HG03469 (cell line): ENCODE measurements around the gene ARHGAP31.

Experiments
- ATAC-seq: cut with Tn5 transposase; IDR thresholded peaks from one replicate; pipeline ENCODE4 v1.9.1; 2021; ENCODE audit warnings: mild to moderate bottlenecking, moderate library complexity, moderate number of reproducible peaks; ENCODE audit not compliant: unreplicated experiment

ARHGAP31 gene

DNA sequence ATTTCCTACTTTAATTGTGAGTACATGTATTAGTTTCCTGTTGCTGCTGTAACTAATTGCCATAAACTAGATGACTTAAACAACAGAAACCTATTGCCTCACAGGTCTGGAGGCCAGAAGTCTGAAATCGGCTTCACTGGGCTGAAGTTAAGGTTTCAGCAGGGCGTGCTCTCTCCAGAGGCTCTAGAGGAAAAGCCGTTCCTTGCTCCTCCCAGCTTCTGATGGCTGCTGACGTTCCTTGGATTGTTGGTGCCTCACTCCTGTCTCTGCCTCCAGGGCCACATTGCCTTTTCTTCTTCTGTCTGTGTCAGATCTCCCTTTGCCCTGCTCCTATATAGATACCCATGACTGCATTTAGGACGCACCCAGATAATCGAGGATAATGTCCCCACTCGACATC is 80.9 kb downstream of the ARHGAP31 start:
- no peak for ATAC-seq

DNA sequence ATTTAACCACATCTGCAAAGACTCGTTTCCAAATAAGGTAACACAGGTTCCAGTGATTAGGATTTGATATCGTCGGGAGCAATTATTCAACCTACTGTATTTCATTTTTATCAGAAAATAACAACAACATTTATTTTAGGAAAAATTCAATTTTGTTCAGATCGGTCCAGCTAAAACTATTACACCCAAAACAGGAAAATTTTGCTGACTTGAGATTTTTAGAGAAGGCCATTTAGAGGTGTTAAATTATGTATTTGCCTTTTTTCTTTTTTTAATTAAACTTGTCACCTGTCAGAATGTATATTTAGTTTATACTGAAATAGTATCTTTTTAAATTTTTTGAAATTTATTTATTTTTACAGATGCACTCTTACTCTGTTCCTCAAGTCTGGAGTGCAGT is 81.3 kb downstream of the ARHGAP31 start:
- no peak for ATAC-seq

DNA sequence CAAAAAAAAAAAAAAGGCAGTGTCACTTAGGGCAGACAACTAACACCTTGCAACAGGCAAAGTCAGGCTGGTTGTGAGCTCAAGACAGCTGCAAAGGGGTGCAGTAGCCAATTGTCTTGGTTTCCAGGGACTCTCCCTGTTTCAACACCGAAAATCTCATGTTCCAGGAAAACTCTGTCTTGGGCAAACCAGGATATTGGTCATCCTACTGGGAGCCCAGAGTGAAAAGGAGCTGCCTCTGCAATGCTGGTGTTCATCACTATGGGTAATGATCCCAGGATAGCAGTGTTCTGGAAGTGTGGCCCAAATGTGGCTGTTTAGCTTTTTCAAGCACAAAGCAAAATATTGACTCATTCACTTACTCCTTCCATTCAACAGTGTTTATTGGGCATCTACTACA is 82.6 kb downstream of the ARHGAP31 start:
- ATAC-seq, result no peak

DNA sequence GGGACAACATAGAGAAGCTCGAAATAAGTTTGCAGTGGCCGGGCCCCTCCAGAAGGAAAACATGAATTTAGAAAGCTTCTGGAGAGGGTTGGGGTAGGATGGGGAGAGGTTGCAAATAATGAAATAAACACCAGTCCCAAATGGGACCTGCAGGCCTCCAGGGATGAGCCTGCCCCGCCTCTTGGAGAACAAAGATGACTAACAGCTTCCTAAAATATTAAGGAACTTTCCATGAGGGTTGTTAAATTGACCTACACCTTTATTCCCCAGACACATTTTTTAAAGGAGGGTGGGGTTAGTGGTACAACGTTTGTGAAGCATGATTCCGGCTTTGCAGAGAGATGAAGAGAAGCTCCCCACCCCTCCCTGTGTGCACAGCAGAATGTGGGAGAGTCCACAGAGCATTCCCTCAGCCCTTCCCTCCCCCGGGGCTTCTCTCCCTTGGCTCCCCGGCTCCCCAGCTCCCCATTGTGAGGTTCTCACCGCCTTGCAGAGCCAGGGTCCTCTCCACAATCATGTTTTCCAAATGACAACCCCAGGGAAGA is 84.1 kb downstream of the ARHGAP31 start:
- no peak for ATAC-seq

DNA sequence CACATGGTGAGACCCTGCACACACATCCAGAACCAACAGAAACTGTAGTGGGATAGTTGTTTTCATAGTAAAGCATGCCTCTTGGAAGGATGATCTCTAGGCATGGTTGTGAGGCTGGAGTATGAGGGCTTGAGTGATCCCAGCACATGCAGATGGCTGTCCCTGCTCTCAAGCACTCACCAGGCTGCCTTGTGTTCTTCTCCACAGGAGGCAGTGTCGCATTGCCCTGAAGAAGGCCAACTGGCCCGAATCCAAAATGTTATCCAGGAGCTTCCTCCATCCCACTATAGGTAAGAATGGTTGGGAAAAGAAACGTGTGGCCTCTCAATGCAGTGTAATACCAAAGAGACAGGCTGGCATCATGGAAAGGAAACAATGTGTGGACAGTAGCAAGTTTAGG is 86.5 kb downstream of the ARHGAP31 start:
- ATAC-seq, result no peak

DNA sequence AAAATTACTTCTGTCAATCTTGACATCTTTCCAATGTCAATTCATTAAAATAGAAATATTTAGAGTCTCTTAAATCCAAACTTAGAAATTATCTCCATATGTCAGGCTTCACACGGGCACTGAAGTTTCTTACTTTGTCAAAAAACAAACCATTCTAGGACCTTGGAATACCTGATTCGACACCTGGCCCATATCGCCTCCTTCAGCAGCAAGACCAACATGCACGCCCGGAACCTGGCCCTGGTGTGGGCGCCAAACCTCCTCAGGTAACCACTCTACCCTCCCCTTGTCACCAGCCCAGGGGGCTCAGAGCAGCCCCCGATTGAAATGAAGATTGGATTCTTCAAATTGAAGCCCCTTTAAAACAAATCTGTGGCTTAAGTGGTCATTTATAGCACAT is 88.0 kb downstream of the ARHGAP31 start:
- ATAC-seq, result no peak

DNA sequence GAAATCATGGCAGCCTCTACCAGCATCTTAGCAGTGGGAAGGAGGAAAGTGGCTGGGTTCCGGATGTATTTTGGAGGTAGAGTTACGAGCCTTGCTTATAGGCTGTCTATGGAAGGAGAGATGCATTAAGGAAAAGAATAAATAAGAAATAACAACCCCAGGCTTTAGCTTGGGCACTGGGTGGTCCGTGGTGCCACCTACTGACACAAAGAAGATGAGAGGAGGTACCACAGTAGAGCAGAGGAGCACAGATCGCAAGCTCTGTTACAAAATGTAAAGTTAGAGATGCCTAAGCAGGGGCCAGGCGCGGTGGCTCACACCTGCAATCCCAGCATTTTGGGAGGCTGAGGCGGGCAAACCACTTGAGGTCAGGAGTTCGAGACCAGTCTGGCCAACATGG is 94.4 kb downstream of the ARHGAP31 start:
- no peak for ATAC-seq

DNA sequence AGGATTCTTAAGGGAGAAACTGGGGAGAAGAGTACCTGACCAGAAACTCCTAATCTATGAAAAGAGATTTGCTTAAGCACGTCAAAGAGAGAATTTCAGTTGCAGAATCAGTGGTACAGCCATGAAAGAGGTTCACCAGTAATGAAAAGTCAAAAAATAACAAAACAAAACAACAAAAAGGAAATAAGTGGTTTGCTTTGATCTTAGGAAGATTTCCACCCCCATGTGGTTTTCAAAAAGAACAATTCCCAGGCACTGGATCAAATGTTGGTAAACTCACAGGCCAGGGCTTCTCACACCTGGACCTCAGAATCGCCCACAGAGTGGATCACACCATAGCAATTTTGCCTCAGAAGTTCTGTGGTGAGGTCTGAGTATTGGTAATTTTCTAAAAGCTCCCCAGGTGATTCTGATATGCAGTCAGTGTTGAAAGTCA is 101.8 kb downstream of the ARHGAP31 start:
- ATAC-seq, result peak; percentile 54

DNA sequence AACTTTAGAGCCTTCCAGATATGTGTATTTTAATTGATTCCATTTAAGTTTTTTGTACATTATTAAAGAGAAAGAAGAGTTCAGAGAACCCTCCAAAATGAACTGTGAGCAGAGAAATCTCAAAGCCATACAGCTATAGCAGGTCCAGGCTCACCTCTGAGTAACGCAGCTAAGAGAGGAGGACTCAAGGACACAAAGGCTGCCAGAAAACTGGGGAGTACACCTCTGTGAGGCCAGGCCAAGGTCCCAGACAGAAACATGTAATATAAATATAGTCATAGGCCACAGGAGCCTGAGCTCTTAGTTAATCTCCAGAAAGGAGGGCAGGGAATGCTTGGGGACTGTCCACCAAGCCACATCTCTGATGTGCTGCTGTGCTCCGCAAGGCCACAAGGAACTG is 102.7 kb downstream of the ARHGAP31 start:
- ATAC-seq, result no peak

DNA sequence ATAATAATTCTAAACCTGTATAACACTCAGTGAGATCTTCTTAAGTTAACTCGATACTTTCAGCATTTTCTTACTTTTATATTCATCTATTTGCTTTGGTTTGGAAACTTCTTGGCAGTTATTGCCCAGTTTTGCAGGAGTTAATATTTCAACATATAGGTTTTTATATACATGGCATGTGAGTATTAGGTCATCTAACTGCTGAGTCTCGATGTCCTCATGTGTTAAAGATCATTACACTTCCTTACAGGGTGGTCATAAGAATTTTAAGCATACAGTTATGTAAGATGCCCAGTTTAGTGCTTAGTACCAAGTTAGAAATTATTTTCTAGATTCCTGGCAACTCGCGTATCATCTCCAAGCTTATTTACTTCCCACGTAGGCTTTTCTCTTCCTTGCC is 106.3 kb downstream of the ARHGAP31 start:
- no peak for ATAC-seq

DNA sequence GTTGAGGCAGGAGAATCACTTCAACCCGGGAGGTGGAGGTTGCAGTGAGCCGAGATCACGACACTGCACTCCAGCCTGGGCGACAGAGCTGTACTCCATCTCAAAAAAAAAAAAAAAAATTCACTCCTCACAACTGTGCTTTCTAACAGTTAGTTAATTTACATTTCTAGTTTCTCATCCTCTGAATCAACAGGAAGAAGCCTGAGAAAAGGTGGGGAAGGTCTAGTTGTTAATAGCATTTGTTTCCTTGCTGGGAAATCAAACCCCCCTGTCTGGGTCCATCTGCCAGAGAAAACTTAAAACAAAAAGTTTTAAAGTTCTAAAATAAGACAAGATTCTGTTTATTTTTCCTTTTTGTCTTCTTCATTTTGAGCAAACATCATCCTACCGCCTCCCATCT is 106.9 kb downstream of the ARHGAP31 start:
- no peak for ATAC-seq

DNA sequence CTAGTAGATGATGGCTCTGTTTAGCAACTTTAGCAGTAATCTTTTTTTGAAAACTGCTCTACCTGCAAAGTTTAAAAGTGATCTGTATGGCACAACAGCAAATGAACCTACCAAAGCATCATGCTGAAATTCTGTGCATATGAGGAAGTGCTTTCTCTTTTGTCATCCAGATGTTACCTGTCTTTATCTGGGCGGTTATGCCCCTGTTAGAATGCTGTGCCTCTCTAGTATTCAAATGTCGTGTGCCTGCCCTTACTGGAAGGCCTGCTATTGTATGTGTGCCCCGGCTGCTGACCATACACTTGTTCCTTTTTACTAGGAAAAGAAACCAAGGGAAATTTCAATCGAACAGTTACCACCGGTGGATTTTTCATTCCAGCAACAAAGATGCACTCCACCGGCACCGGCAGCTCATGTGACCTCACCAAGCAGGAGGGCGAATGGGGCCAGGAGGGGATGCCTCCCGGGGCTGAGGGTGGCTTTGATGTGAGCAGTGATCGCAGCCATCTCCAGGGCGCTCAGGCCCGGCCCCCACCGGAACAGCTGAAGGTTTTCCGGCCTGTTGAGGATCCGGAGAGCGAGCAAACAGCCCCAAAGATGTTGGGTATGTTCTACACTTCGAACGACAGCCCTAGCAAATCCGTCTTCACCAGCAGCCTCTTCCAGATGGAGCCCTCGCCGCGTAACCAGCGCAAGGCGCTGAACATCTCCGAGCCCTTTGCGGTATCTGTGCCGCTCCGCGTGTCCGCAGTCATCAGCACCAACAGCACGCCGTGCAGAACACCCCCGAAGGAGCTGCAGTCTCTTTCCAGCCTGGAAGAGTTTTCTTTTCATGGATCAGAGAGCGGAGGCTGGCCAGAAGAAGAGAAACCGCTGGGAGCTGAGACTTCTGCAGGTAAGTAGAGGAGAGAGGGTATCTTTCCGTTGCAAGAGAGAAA is 107.6 kb downstream of the ARHGAP31 start:
- ATAC-seq, result no peak

DNA sequence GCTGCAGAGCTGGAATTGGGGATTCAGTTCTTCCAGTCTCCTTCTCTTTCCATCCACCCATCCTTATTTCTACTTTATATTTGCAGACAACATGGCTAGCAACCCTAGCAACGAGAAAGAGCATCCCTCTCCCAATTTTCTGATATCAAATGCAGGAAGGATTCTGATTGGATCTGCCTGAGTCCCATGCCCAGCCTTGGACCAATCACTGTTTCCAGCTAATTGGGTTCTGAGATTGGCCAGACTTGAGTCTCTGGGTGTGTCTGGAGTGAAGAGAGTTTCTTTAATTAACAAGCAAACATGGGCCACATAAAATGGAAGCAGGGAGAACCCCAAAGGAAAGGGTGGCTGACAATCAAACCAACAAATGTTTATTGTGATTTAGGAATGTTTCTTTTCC is 108.6 kb downstream of the ARHGAP31 start:
- ATAC-seq, result no peak

DNA sequence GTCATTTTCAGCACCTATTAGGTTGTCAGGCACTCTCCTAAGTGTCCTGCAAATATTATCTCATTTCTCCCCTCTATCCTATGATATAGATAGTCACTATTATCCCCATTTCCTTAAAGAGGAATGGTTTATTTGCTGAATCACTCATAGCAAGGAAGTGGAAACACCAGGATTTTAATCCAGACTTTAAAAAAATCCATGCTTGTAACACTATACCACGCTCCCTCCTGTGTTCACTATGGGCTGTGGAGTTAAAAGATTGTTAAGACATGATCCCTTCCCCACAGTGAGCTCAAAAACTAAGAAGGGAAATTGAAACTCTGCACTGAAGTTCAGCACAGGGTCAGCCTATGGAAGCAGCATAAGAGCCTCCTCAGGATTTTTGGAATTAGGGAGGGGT is 109.0 kb downstream of the ARHGAP31 start:
- no peak for ATAC-seq

DNA sequence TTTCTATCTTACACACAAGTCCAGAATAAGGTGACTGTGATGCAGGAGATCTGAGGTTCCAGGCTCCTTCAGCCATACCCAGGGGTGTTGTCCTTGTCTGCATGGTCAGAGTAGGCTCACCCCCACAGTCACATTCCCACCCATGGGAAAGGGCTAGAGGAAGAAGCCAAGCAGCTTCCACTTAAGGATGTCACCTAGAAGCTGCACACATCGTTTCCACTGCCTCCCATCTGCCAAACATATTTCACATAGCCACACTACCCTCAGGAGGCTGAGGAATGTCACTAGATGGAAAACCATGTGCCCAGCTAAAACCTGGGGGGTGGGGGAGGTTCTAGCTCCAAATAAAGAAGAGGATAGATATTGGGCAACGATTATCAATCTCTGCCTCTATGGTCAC is 111.1 kb downstream of the ARHGAP31 start:
- no peak for ATAC-seq

DNA sequence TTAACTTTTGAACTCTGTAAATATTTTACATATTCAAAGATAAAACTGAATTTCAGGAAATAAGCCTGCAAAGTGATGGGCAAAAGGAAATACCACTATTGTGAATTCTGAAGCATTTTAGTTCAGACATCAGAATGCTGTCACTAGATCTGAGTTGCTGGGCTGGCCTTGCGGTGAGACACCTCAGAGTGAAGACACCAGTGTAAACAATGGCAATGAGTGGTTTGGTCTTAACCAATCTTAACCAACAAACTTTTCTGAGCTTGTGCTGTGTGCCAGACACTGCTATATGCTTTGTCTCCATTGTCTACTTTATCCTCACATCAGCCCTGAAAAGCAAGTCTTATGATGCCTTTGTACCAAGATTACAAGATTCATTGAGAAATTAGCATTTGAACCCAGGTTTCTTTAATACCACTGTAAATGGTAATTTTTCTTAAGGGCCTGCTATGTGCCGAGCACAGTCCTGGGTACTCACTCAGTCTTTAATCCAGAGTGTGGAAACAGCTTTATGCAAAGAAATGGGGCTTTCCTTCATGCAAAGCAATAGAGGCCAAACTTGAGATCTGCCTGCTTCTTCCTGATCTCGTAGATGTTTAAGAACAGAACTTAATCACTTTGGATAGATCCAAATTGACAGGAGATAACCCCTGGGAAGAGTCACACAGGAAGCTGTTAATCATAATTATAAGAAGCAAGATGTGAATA is 114.2 kb downstream of the ARHGAP31 start:
- peak; percentile 46 for ATAC-seq

DNA sequence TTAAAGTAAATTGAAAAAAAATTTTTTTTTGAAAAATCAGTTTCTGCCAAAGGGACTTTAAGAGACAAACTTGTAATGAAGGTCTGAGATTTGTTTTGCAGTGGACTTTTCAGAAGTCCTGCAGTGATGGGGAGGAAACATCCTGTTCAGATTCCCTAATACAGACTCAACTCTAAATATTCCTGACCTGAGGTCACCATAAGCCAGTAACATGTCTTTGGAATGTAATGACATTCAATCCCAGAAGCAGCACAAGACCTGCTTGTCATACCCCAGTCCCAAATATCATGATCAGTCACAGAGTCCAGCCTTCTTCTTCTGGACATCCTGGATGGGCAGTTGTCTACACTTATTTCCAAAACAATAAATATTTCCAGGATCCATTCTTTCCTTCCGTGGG is 115.7 kb downstream of the ARHGAP31 start:
- no peak for ATAC-seq

DNA sequence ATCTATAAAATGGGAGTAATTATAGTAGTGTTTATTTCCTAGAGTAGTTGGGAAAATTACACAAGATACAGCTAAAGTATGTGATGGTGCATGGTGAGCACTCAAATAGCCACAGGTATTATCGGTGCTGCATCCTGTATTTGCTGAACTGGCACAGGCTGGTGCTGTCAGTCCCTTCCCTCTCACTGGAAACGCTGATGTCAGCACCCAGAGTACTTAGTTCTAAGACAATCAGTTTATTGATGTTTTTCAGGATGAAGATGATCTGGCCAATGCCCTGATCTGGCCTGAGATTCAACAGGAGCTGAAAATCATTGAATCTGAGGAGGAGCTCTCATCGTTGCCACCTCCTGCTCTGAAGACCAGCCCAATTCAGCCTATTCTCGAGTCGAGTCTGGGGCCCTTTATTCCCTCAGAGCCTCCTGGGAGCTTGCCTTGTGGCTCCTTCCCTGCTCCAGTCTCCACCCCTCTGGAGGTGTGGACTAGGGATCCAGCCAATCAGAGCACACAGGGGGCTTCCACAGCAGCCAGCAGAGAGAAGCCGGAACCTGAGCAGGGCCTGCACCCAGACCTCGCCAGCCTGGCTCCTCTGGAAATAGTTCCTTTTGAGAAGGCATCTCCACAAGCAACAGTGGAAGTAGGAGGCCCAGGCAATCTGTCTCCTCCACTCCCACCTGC is 119.6 kb downstream of the ARHGAP31 start:
- no peak for ATAC-seq

DNA sequence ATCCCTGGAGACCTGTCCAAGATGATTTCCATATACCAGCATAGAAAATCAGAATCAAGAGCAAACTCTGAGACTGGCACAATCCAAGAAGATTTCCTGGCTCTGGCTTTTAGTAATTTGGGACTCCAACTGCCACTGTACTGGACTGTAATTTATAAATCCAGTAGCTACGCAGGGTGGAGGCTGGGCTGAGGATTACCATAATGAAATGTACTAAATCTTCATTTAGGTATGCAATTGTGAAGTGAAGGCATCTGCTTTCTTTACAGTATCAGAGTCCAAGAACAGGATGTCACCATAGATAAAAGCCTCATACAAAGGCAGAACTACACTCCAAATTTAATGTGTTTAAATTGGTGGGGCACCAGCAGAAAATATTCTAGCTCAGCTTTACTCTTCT is 122.7 kb downstream of the ARHGAP31 start:
- no peak for ATAC-seq

DNA sequence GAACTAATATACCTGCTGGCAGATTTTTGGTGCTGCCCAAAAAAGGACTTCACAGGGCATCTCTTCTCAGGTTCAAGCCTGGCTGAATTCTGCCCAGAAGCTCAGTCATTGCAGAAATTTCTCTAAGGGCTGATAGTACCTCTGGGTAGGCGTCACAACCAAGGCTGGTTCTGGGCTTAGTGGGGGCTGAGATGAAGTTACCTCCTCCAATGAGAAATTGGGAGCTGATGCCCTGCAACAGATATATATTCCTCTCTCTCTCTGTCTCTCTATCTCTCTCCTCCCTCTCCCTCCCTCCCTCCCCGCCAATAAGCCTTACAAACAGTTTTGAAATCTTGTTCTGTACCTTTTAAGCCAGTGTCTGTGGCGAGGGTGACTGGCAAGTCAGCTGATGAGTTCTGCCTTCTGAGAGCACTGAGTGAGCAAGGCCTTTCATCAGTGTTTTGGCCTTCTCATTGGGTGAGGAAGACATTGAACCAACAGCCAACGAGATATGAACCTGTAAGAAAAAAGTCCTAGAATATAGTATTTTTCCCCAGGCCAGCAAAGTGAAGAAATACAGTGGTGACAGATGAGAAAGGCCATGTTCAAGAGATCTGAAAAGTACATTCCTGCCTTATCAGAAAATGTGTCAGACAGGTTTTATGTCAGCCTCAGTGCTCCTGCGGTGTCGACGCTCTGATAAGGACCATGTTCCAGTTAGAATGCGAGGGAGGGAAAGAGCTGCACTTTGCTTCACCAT is 123.8 kb downstream of the ARHGAP31 start:
- no peak for ATAC-seq

DNA sequence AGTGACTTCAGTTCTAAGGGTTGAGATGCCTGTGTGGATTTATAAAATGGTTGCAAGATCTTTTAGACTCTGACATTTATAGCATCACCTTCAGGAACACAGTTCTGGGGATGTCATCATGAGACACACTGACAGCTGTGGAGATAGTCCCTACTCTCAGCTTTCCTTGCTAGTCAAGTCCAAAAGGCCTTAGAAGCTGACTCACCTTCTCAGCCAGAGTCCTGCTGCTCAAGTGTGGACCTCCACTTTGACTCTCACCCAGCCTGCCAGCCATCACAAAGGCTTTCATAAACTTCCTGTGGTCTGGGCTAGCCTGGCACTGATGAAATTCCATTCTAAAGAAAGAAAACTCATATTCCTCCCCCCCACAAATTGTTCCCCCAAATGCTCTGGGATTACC is 124.5 kb downstream of the ARHGAP31 start:
- no peak for ATAC-seq
